Stimulated activated naive B cell treated with anti-CD40 and anti-IgM and Interleukin-4, amounts not matched to agents 10 μg/mL and 1 μg/mL and 100 μg/mL, for 72 hours (primary cell): ENCODE results near the gene PLEKHF1.

Experiments used
- ATAC-seq, 2 donors: fragments of 150-1000 bp; cut with Tn5 transposase; replicated peaks; 2 replicates each; pipeline ENCODE4 v1.10.0; 2021; ENCODE audit warnings: moderate library complexity in 1 of 2
- DNase-seq: peaks from one replicate; pipeline ENCODE4 v3.0.0; 2021
- H3K27ac Mint-ChIP-seq: one replicate; pipeline ENCODE4 v1.8.0; 2022; ENCODE audit warnings: mild to moderate bottlenecking, mixed read lengths
- H3K27me3 Mint-ChIP-seq, 2 donors: one replicate each; pipeline ENCODE4 v1.8.0; 2022; ENCODE audit warnings: mixed read lengths in 2 of 2
- H3K36me3 Mint-ChIP-seq, 2 donors: one replicate each; pipeline ENCODE4 v1.8.0; 2022; ENCODE audit warnings: mixed read lengths in 2 of 2, mild to moderate bottlenecking in 1 of 2
- H3K4me1 Mint-ChIP-seq, 2 donors: one replicate each; pipeline ENCODE4 v1.8.0; 2022; ENCODE audit warnings: mixed read lengths in 2 of 2, mild to moderate bottlenecking in 1 of 2
- H3K4me3 Mint-ChIP-seq, 2 donors: one replicate each; pipeline ENCODE4 v1.8.0; 2022; ENCODE audit warnings: mild to moderate bottlenecking in 2 of 2, mixed read lengths in 2 of 2, moderate library complexity in 1 of 2
- H3K9me3 Mint-ChIP-seq, 2 donors: one replicate each; pipeline ENCODE4 v1.8.0; 2022; ENCODE audit warnings: mixed read lengths in 2 of 2, mild to moderate bottlenecking in 1 of 2

Gene PLEKHF1

DNA sequence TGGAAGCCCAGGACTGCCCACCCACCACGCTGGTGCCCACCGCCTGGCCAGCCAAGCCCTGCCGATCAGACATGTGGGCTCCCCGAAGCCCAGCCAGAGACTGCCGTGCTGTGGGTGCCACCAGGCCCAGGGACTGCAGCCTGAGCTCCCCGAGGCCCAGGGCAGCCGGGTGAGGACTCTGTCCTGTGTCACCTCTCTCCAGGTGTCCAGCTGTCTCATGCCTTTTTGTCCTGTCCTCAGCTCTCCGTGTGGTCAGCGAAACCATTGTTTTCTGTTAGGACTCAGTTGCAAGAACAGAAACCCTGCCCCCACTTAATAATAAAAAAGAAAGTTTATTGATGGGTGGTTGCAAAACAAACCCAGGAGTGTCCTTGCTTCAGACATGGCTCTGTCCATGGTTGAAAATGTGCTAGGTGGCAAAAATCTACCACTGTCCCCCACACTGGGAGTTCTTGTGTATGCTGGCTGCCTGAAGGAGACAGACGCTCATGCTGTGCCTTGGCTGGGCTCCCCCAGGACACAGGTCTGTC is 9.9 kb downstream of the PLEKHF1 start:
- Mint-ChIP-seq H3K4me3 (no peak overlapping the region), H3K9me3 (no peaks in the 10 kb centered on the region), H3K36me3 (peaks cover 7 to 28% of the 10 kb centered on the region in 2 donors), H3K4me1 (peaks cover 35 to 46% of the 10 kb centered on the region in 2 donors), H3K27ac (no peak overlapping the region), H3K27me3 (no peaks in the 10 kb centered on the region)
- ATAC-seq: no peak
- DNase-seq: no peak

DNA sequence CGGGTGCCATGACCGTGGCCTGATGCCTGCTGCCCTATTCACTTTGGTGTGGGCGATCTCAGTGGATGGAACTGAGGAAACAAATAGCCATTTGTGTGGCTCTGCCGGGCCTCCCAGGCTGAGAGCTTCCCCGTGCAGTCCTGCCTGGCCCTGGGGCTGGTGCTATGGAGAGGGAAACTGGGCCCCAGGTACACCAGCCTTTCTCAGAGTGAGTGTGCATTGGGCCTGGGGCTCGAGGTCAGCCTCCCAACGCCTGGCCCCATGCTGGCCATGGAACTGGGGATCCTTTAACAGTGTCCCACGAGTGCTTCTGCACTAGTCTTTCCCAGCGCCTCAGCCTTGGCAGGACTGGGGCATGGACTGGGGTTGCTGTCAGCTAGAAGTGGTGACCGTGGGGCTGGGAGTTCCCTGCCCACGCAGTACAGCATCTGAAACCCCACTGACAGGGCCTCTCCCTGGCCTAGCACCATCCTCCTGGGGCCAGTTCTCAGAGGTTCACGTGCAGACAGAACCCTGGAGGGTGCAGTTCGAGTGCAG is 10.5 kb downstream of the PLEKHF1 start:
- no peak for DNase-seq
- peaks cover 7 to 28% of the 10 kb centered on the region in 2 donors for H3K36me3 Mint-ChIP-seq
- H3K4me3 Mint-ChIP-seq: no peak overlapping the region
- H3K4me1 Mint-ChIP-seq: peaks cover 36 to 51% of the 10 kb centered on the region in 2 donors
- H3K27me3 Mint-ChIP-seq: no peaks in the 10 kb centered on the region
- H3K9me3 Mint-ChIP-seq: no peaks in the 10 kb centered on the region
- ATAC-seq: no peak
- H3K27ac Mint-ChIP-seq: no peak overlapping the region

DNA sequence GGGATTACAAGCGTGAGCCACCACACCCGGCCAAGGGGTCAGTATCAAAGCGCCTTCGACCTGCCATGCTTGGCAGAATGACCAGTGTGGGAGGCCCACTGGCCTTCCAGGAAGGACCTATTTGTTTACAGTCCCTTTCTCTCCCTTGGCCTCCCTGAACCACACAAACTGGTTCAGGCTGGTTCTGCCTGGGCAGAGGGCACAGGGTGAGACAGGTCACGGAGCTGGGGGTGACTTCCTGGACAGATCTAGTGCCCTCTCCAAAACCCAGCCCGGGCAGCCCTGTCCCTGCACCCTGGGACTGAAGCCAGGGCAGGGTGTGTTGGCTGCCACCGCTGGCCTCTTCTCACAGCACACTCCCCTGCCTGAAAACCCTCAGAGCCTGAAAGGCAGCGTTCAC is 11.3 kb downstream of the PLEKHF1 start:
- ATAC-seq (no peak), DNase-seq (no peak)
- no peaks in the 10 kb centered on the region for H3K27me3 Mint-ChIP-seq
- H3K4me1 Mint-ChIP-seq: peaks cover 36 to 51% of the 10 kb centered on the region in 2 donors
- no peak overlapping the region for H3K4me3 Mint-ChIP-seq
- H3K36me3 Mint-ChIP-seq: peaks cover 5 to 21% of the 10 kb centered on the region in 2 donors
- no peaks in the 10 kb centered on the region for H3K9me3 Mint-ChIP-seq
- H3K27ac Mint-ChIP-seq: no peak overlapping the region

DNA sequence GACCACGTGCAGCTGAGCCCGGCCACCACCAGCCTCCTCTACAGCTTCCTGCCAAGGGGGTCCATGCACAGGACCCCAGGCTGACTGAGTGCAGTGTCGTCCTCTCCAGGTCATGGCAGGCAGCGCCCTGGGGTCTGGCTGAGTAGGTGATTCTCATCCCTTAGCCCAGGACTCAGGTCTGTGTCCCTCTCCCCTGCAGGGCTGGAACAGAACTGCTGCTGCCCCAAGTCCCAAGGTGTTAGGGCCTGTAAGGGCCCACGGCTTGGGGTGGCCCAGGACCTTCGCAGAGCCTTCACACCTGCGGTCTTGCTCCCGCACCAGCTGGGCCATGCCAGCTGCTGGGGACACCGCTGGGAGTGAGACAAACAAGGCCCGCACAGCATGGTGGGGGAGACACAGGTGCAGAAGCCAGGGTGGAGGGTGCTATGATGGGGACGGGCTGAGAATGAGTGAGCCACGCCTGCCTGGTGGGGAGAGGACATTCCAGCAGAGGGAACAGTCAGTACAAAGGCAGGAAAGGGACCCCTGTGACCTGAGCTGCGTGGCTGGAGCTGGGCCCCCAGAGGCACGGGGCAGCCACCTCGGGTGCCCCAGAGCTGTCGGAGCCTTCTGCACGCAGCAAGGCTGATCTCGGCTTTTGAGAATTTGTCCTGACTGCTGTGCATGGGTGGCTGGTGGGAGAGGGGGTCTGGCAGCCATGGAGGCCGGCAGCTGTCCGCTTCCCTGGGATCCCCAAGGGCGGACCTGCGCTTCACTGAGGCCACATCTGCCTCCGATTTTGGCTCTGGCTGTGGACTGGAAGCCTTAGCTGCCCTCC is 11.9 kb downstream of the PLEKHF1 start:
- H3K36me3 Mint-ChIP-seq: peaks cover 5 to 17% of the 10 kb centered on the region in 2 donors
- no peaks in the 10 kb centered on the region for H3K27me3 Mint-ChIP-seq
- H3K27ac Mint-ChIP-seq: no peak overlapping the region
- H3K4me1 Mint-ChIP-seq: peaks cover 30 to 46% of the 10 kb centered on the region in 2 donors
- DNase-seq (no peak), ATAC-seq (no peak)
- H3K9me3 Mint-ChIP-seq: no peaks in the 10 kb centered on the region
- H3K4me3 Mint-ChIP-seq: no peak overlapping the region

DNA sequence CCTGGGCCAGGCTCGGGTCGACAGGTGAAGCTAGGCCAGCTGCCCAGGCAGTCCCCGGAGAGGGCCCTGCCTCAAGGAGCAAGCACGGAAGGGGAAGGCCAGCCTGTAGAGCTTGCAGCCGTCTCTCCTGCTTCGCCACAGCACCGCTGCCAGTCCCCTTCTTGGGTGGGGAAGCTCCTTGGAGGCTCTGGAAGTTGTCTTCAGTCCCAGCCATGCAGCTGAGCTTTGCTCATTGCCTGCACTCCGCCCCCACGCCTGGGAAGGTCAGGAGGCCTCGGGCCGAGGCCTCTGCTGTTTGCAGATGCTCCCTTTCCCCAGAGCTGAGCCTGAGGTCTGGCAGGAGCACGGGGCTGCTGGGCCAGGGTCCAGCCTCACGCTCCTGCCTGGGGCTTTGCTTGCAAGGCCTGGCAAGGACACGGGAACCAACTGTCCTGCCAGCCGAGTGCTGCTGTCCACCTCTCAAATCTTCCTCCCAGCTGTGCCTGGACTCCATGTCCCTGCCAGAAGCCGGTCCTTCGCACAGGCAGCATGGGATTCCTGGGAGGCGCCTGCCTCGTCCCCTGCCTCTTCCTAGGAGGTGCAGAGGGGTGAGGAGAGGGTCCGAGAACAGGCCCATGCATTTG is 13.3 kb downstream of the PLEKHF1 start:
- Mint-ChIP-seq H3K9me3 (no peaks in the 10 kb centered on the region), H3K4me1 (peaks cover 16 to 32% of the 10 kb centered on the region in 2 donors)

DNA sequence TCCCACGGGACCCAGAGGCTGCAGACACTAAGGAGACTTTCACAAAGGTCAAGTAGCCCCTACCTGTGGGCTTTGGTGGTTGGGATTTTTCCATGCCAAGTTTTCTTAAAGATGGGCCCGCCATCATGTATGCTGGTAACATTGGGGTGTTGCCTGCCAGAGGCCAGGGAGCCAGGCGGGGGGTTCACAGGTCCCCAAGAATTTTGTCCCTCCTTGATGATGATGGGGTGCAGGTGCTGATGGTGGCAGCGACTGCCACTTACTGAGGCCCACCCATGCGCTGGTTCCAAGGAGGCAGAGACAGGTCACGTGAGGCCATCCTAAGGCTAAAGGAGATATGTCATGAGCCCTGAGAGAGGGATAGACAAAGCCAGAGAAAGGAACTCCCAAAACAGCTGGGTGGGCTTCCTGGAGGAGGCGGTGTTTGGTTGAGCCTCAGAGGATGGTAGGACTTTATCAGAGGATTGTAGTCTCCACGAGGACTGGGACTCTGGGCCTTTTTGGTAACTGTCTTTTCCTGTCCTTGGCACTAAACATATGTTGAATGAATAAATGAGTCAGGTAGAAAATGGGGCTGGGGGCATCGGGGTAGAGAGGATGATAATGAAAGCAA is 14.4 kb downstream of the PLEKHF1 start:
- Mint-ChIP-seq H3K27ac (peak overlapping the region; percentile 77), H3K9me3 (no peaks in the 10 kb centered on the region), H3K4me3 (peak overlapping the region in 1 of 2 donors; percentile 19), H3K27me3 (no peaks in the 10 kb centered on the region), H3K36me3 (peaks cover 5 to 8% of the 10 kb centered on the region in 2 donors), H3K4me1 (peaks cover 14 to 28% of the 10 kb centered on the region in 2 donors)
- no peak for DNase-seq
- ATAC-seq: no peak

More for the DNA sequence above, 13.3 kb downstream of the PLEKHF1 start:
- Mint-ChIP-seq H3K27me3 (no peaks in the 10 kb centered on the region), H3K27ac (no peak overlapping the region), H3K36me3 (peaks cover 5 to 13% of the 10 kb centered on the region in 2 donors), H3K4me3 (no peak overlapping the region)
- no peak for ATAC-seq
- no peak for DNase-seq

DNA sequence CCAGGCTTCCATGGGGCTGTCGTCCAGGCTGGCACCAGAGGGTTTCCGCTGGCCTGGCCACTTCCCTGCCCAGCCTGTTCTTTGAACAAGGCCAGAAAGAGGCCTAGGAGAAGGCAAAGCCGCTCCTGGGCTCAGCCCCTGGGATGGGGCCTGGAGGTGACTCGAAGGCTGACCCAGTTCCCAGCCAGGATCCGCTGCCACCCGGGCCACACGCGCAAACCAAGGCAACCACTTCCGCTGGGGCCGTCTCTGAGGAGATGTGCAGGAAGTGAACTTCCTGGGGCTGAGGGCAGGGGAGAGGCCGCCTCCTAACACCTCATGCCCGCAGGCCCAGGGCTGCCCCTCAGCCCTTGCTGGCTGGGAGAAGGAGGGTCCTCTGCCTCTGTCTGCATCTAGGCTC is 15.2 kb downstream of the PLEKHF1 start:
- H3K36me3 Mint-ChIP-seq: peaks cover 5 to 8% of the 10 kb centered on the region in 2 donors

DNA sequence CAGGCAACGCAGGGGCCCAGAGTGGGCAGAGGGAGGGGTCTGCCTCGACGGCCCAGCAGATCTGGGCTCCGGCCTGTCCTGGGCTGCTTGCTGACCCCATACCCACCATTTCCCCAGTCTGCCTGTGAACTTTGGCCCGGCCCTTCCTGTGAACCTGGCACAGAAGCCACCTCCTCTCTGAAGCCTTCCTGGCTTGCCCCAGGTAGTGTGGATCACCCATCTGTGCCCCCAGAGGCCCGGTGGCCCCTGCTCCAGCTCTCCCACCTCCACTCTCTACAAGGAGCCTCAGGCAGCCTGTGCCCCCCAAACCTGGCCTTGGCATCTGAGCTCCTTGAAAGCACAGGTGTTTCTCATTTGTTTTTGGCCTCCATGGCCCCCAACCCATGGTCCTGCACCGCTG is 15.7 kb downstream of the PLEKHF1 start:
- Mint-ChIP-seq H3K9me3 (no peaks in the 10 kb centered on the region), H3K4me3 (peak overlapping the region; percentile 41 to 66), H3K27ac (peak overlapping the region; percentile 88), H3K27me3 (peaks cover 0 to under 1% of the 10 kb centered on the region in 2 donors), H3K36me3 (peaks cover 5 to 8% of the 10 kb centered on the region in 2 donors), H3K4me1 (peaks cover 17 to 28% of the 10 kb centered on the region in 2 donors)
- no peak for DNase-seq
- no peak for ATAC-seq

More for the DNA sequence above, 15.2 kb downstream of the PLEKHF1 start:
- peak overlapping the region; percentile 13 to 41 for H3K4me3 Mint-ChIP-seq
- H3K4me1 Mint-ChIP-seq: peaks cover 17 to 28% of the 10 kb centered on the region in 2 donors
- H3K27ac Mint-ChIP-seq: peak overlapping the region; percentile 88
- DNase-seq (peak; percentile 52), ATAC-seq (peak; percentile 88 to 93)
- H3K9me3 Mint-ChIP-seq: no peaks in the 10 kb centered on the region
- no peaks in the 10 kb centered on the region for H3K27me3 Mint-ChIP-seq

DNA sequence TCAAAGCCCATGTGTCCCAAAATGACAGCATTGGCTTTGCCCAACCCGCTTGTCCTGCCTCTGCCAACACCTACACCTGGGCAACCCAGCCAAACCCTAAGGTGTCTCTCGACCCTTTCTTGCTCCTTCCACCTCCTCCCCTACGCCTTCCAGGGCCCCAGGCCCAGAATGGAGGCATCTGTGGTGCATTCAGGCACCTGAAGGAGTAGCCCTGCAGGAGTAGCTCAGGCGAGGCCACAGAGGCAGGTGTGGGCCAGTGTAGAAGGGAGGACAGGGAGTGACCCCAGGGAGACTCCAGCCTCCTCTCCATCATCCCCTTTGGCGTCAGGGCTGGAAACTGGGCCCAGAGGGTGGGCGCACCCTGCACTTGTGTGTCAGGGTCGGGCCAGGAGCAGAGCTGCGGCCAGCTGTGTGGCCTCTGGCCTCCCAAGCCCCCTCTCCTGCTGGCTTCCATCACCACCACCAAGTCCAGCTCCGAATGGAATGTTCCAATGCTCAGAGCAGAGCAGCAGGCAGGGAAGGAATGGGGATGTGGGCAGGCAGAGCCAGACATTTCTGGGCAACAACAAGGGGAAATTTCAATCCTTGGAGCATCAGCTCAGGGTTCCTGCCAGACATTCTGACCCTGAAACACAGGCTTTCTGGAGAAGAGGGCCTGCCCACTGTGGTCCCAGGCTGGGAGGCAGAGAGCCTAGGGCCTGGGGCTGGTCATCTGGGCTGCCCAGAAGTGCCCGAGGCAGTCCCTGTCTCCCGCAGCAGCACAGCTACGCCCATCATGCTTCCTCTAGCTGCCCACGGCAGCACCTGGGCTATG is 16.4 kb downstream of the PLEKHF1 start:
- DNase-seq: no peak
- Mint-ChIP-seq H3K27ac (peak overlapping the region; percentile 88), H3K4me3 (peak overlapping the region; percentile 41 to 66), H3K4me1 (peaks cover 17 to 24% of the 10 kb centered on the region in 2 donors), H3K9me3 (no peaks in the 10 kb centered on the region), H3K27me3 (peaks cover 0 to 5% of the 10 kb centered on the region in 2 donors), H3K36me3 (peaks cover 4 to 6% of the 10 kb centered on the region in 2 donors)
- ATAC-seq: no peak

DNA sequence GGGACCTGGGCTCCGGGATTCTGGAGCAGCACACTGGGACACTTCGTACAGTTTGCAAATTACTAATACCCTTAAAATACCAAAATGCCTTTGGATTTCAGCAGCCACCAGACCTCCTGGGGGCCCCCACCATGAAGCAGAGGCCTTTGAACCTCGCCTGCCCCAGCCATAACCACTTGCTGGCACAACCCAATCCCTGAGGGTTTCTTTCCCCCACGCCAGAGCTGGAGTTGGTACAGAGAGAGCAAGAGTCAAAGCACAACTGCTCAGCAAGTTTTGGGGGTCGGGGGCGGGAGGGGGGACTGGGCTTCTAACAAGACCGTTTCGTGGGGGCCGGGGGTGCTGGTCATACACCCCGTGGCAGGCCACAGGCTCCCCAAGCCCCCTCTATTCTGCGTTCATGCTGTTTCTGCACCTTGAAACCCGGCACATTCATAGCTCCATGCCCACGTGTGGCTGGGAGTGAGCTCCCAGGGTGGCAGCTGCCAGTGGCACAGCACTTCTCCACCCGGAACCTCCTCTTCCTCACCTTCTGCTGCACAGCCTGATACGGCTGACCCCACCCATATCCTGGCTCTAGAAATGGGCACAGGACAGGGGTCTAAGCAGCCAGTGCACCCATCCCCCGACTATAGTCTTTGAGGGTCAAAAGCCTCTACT is 17.1 kb downstream of the PLEKHF1 start:
- Mint-ChIP-seq H3K27ac (no peak overlapping the region), H3K36me3 (no peaks in the 10 kb centered on the region), H3K4me3 (no peak overlapping the region), H3K4me1 (peaks cover 17 to 23% of the 10 kb centered on the region in 2 donors), H3K27me3 (peaks cover 0 to 5% of the 10 kb centered on the region in 2 donors), H3K9me3 (no peaks in the 10 kb centered on the region)
- no peak for DNase-seq
- no peak for ATAC-seq

DNA sequence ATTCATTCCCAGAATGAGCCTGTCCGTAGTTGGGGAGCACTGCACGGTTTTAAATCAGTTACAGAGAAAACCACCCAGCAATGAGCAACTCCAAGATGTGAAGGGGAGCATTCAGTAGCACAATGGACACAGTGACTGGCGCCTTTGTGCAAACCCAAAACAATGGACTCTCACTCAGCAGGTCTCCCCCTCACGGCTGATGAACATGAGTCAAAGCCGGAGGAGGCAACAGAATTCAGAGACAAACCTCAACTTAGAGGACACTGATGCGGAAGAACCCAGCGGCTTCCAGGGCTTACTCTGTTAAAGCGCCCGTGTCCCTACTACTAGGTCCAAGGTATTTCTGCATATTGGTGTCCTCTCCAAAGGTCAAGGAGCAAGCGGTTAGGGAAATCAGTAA is 17.7 kb downstream of the PLEKHF1 start:
- Mint-ChIP-seq H3K4me3 (no peak overlapping the region), H3K4me1 (peaks cover 17 to 26% of the 10 kb centered on the region in 2 donors), H3K9me3 (no peaks in the 10 kb centered on the region), H3K36me3 (no peaks in the 10 kb centered on the region), H3K27ac (no peak overlapping the region), H3K27me3 (peaks cover 0 to 5% of the 10 kb centered on the region in 2 donors)
- DNase-seq: no peak
- no peak for ATAC-seq

DNA sequence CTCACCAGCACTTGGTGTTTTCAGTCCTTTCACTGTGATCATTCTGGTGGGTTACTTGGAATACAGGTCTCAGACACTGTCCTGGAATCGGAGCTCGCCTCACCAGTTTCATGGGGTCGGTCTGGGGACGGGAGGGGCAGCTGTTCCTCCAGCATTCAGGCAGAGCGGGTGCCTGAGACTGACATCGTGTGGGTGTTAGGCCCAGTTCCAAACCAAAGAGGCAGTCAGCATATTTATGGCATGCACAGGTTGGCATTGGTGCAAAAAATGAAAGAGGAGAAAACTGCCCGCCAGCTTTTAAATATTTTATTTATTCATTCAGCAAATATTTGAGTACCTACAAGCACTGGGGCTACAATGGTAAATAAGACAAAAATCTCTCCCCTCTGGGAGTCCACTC is 20.1 kb downstream of the PLEKHF1 start:
- H3K4me1 Mint-ChIP-seq: peaks cover 16 to 24% of the 10 kb centered on the region in 2 donors

DNA sequence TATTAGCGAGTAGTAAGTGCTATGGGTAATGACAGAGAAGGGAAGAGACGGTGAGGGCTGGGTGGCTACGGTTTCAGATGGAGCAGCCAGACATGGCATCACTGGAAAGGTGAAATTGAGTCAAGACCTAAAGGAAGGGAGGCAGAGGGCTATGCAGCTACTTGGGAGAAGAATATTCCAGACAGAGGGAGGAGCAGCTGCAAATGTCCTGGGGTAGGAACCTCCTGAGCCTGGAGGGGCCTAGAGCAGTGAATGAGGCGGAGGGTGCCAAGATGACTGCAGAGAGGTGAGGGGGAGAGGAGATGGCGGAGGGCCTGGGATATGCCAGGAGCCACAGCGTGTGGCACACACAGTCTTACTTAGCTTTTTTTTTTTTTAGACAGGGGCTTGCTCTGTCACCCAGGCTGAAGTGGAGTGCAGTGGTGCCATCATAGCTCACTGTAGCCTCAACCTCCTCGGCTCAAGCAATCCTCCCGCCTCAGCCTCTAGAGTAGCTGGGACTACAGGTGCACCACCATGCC is 21.1 kb downstream of the PLEKHF1 start:
- no peak for DNase-seq
- Mint-ChIP-seq H3K9me3 (peaks cover 3 to 5% of the 10 kb centered on the region in 2 donors), H3K27me3 (peaks cover 0 to 5% of the 10 kb centered on the region in 2 donors), H3K27ac (peak overlapping the region; percentile 2), H3K4me3 (no peak overlapping the region), H3K4me1 (peaks cover 14% of the 10 kb centered on the region in 2 donors), H3K36me3 (peaks cover 4 to 6% of the 10 kb centered on the region in 2 donors)
- ATAC-seq: no peak

More for the DNA sequence above, 20.1 kb downstream of the PLEKHF1 start:
- Mint-ChIP-seq H3K4me3 (no peak overlapping the region), H3K27ac (no peak overlapping the region), H3K27me3 (peaks cover 0 to 5% of the 10 kb centered on the region in 2 donors), H3K9me3 (peaks cover 3 to 5% of the 10 kb centered on the region in 2 donors), H3K36me3 (peaks cover 4 to 6% of the 10 kb centered on the region in 2 donors)
- no peak for DNase-seq
- ATAC-seq: no peak
